Uterus (tissue), 2 donors: ENCODE data around the gene PDE6A.

Source experiments
- POLR2A ChIP-seq, 2 donors: fragments of 450-650 bp; IDR thresholded peaks; one replicate each; pipeline ENCODE4 v1.6.1; 2016; ENCODE audit warnings: antibody characterized with exemption in 2 of 2, mild to moderate bottlenecking in 1 of 2, moderate library complexity in 1 of 2
- TF ChIP-seq, protein P1 (sequence below), 4 experiments: fragments of 200-600 bp in 2 of 4; fragments of 450-650 bp in 2 of 4; sonication (generic) in 2 of 4; IDR thresholded peaks; one replicate each; pipeline ENCODE4 v1.5.1; 2016 to 2019; ENCODE audit warnings: antibody characterized with exemption in 4 of 4, mild to moderate bottlenecking in 2 of 4, moderate library complexity in 1 of 4

DNA sequence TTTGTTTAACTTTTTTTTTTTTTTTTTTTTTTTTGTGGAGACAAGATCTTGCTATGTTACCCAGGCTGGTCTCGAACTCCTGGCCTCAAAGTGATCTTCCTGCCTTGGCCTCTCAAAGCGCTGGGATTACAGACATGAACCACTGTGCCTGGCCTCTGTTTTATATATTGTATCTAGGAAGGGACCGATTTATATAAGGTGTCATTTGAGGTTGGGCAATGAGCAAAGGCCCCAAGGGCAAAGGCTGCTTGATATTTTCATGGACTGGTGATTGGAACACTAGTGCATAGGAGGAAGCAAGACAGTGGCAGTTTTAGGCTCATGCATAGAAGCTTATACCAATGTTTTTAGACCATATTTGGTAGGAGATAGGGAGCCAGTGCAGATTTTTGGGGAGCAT lies 19.1 kb upstream of the PDE6A start:
- TF ChIP-seq, protein P1, sequence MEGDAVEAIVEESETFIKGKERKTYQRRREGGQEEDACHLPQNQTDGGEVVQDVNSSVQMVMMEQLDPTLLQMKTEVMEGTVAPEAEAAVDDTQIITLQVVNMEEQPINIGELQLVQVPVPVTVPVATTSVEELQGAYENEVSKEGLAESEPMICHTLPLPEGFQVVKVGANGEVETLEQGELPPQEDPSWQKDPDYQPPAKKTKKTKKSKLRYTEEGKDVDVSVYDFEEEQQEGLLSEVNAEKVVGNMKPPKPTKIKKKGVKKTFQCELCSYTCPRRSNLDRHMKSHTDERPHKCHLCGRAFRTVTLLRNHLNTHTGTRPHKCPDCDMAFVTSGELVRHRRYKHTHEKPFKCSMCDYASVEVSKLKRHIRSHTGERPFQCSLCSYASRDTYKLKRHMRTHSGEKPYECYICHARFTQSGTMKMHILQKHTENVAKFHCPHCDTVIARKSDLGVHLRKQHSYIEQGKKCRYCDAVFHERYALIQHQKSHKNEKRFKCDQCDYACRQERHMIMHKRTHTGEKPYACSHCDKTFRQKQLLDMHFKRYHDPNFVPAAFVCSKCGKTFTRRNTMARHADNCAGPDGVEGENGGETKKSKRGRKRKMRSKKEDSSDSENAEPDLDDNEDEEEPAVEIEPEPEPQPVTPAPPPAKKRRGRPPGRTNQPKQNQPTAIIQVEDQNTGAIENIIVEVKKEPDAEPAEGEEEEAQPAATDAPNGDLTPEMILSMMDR (IDR thresholded peaks at IDR 0.05), result no peak
- no peak for TF ChIP-seq POLR2A (IDR thresholded peaks at IDR 0.05)
